CD14-positive monocyte (primary cell): ENCODE results near the gene DLGAP4. TPM values are rescaled to one million over a fixed set of nuclear protein-coding genes. Genes with fewer than 3 reads are reported as not detected.

Experiments
- DNase-seq, 3 donors: peaks; one replicate each; pipeline ENCODE4 v3.0.0-alpha.2; 2011 to 2022
- H2AFZ ChIP-seq: 2 replicates; pipeline ENCODE4 v1.6.0; 2012; ENCODE audit warnings: mild to moderate bottlenecking, low read depth, low read length, inconsistent platforms; ENCODE audit not compliant: insufficient read depth, poor library complexity, severe bottlenecking
- H3K27ac ChIP-seq, 2 donors: 1 replicate in 1 of 2; 2 replicates in 1 of 2; pipeline ENCODE4 v1.5.1; 2012 to 2013; ENCODE audit warnings: low read length in 2 of 2, control low read depth in 1 of 2, inconsistent platforms in 1 of 2, low read depth in 1 of 2, mild to moderate bottlenecking in 1 of 2
- H3K27me3 ChIP-seq, 2 donors: one replicate each; pipeline versions ENCODE4 v1.6.0 to v1.6.1; 2011 to 2013; ENCODE audit warnings: low read length in 2 of 2; ENCODE audit not compliant: control insufficient read depth in 2 of 2, insufficient read depth in 2 of 2
- H3K36me3 ChIP-seq, 2 donors: replicated peaks in 1 of 2; 1 replicate in 1 of 2; 2 replicates in 1 of 2; pipeline versions ENCODE4 v1.5.1 to v1.6.1; 2012 to 2013; ENCODE audit warnings: low read length in 2 of 2, control low read depth in 1 of 2, inconsistent platforms in 1 of 2, mild to moderate bottlenecking in 1 of 2; ENCODE audit not compliant: insufficient read depth in 2 of 2, control insufficient read depth in 1 of 2
- H3K4me1 ChIP-seq, 2 donors: 1 replicate in 1 of 2; 2 replicates in 1 of 2; pipeline versions ENCODE4 v1.5.1 to v1.6.1; 2012 to 2013; ENCODE audit warnings: low read length in 2 of 2, control low read depth in 1 of 2, inconsistent platforms in 1 of 2, mild to moderate bottlenecking in 1 of 2, moderate library complexity in 1 of 2; ENCODE audit not compliant: insufficient read depth in 2 of 2, control insufficient read depth in 1 of 2
- H3K4me2 ChIP-seq: replicated peaks from 2 replicates; pipeline ENCODE3; 2012; ENCODE audit warnings: low read length, moderate library complexity, mild to moderate bottlenecking; ENCODE audit not compliant: poor library complexity, severe bottlenecking; ENCODE audit errors: extremely low read depth
- H3K4me3 ChIP-seq, 3 experiments: fragments of 200-600 bp in 1 of 3; sonication (generic) in 1 of 3; replicated peaks in 1 of 3; 1 replicate in 2 of 3; 2 replicates in 1 of 3; pipeline ENCODE4 v1.5.1; 2011 to 2013; ENCODE audit warnings: low read length in 3 of 3, mild to moderate bottlenecking in 3 of 3, control low read depth in 2 of 3, low read depth in 2 of 3, inconsistent platforms in 1 of 3, moderate library complexity in 1 of 3
- H3K79me2 ChIP-seq: 2 replicates; pipeline ENCODE4 v1.6.0; 2012; ENCODE audit warnings: mild to moderate bottlenecking, control low read depth, inconsistent platforms, low read length, moderate library complexity; ENCODE audit not compliant: insufficient read depth
- H3K9ac ChIP-seq: 2 replicates; pipeline ENCODE4 v1.6.0; 2017; ENCODE audit warnings: low read length, mild to moderate bottlenecking; ENCODE audit not compliant: insufficient read depth, poor library complexity, severe bottlenecking
- H3K9me3 ChIP-seq, 2 donors: replicated peaks in 1 of 2; 1 replicate in 1 of 2; 2 replicates in 1 of 2; pipeline versions ENCODE4 v1.5.1 to v1.6.1; 2012 to 2013; ENCODE audit warnings: low read length in 2 of 2, control low read depth in 1 of 2; ENCODE audit not compliant: control insufficient read depth in 1 of 2, insufficient read depth in 1 of 2
- H4K20me1 ChIP-seq: 2 replicates; pipeline ENCODE4 v1.6.0; 2012; ENCODE audit warnings: mild to moderate bottlenecking, low read length, control low read depth, moderate library complexity; ENCODE audit not compliant: insufficient read depth
- H3K27ac Mint-ChIP-seq, 7 donors: one replicate each; pipeline ENCODE4 v1.8.0; 2020; ENCODE audit warnings: mild to moderate bottlenecking in 7 of 7, mixed read lengths in 7 of 7, moderate library complexity in 6 of 7, inconsistent platforms in 2 of 7
- H3K27me3 Mint-ChIP-seq, 3 donors: one replicate each; pipeline ENCODE4 v1.8.0; 2021 to 2022; ENCODE audit warnings: low read depth in 3 of 3, mild to moderate bottlenecking in 3 of 3, mixed read lengths in 3 of 3, moderate library complexity in 3 of 3, inconsistent platforms in 1 of 3
- H3K36me3 Mint-ChIP-seq, 2 donors: one replicate each; pipeline ENCODE4 v1.8.0; 2020; ENCODE audit warnings: mixed read lengths in 2 of 2, inconsistent platforms in 1 of 2, mild to moderate bottlenecking in 1 of 2
- H3K4me1 Mint-ChIP-seq: one replicate; pipeline ENCODE4 v1.8.0; 2020; ENCODE audit warnings: mild to moderate bottlenecking, mixed read lengths
- H3K4me3 Mint-ChIP-seq, 2 donors: one replicate each; pipeline ENCODE4 v1.8.0; 2020; ENCODE audit warnings: mild to moderate bottlenecking in 2 of 2, mixed read lengths in 2 of 2, moderate library complexity in 1 of 2
- H3K9me3 Mint-ChIP-seq, 7 donors: one replicate each; pipeline ENCODE4 v1.8.0; 2020 to 2022; ENCODE audit warnings: mixed read lengths in 7 of 7, mild to moderate bottlenecking in 6 of 7, moderate library complexity in 6 of 7, inconsistent platforms in 2 of 7
- CTCF ChIP-seq: fragments of 200-600 bp; IDR thresholded peaks from one replicate; pipeline ENCODE4 v1.8.0; 2022; ENCODE audit warnings: antibody characterized with exemption, mild to moderate bottlenecking
- WGBS: methylation state at CpG from one replicate; pipeline ENCODE4 v1.1.5; 2013; ENCODE audit warnings: missing lambda C conversion rate; ENCODE audit not compliant: insufficient coverage; 5-methylcytosine and 5-hydroxymethylcytosine counted together
- intact Hi-C, 2 donors: fragments of 100-400 bp; cut with micrococcal nuclease; formaldehyde crosslinking; loops; one replicate each; pipeline versions ENCODE4 v1.15.0 to v1.15.1; 2023
- polyA plus RNA-seq, 3 donors: library from polyadenylated mRNA; depleted of rRNA in 1 of 3; unstranded in 2 of 3; stranded (reverse) in 1 of 3; fragments of 300-500 nt in 2 of 3; fragments of >200 nt in 1 of 3; fragmentation: Illumina TruSeq in 2 of 3; gene quantifications; 1 replicate in 2 of 3; 2 replicates in 1 of 3; pipeline ENCODE4 v1.2.3, GENCODE V29; 2012 to 2021

DLGAP4 gene
- polyA plus RNA-seq, 3 donors, result 9.9 to 52.7 (median 17.6) TPM

- peaks cover 0 to 8% (median 0%) of the 10 kb centered on the region in 7 donors for H3K9me3 Mint-ChIP-seq
- 77% methylated on average over 15 of the region's 22 CpGs for WGBS
- no peak for TF ChIP-seq CTCF
- Histone ChIP-seq H4K20me1 (no peaks in the 10 kb centered on the region), H3K27me3 (peaks cover 3 to 22% of the 10 kb centered on the region in 2 donors), H3K9ac (no peak overlapping the region), H3K36me3 (no peaks in the 10 kb centered on the region), H3K27ac (no peak overlapping the region), H2AFZ (no peak overlapping the region), H3K9me3 (peaks cover 0 to 7% of the 10 kb centered on the region in 2 donors), H3K79me2 (no peaks in the 10 kb centered on the region), H3K4me2 (no peak overlapping the region), H3K4me3 (no peak overlapping the region), H3K4me1 (no peaks in the 10 kb centered on the region)
- no peaks in the 10 kb centered on the region for H3K36me3 Mint-ChIP-seq
- no peak for DNase-seq
- H3K4me3 Mint-ChIP-seq, result no peak overlapping the region
- intact Hi-C loops, result no loop called here
- H3K27me3 Mint-ChIP-seq, result peaks cover 33 to 35% (median 34%) of the 10 kb centered on the region in 3 donors
- H3K4me1 Mint-ChIP-seq, result no peaks in the 10 kb centered on the region
- no peak overlapping the region for H3K27ac Mint-ChIP-seq
Observed at GRCh38 chr20:36311854-36312723, 6.0 kb downstream of the DLGAP4 start.

GRCh38 chr20:36312724-36313441 is 6.7 kb downstream of the DLGAP4 start:
- Histone ChIP-seq H2AFZ (no peak overlapping the region), H3K4me2 (no peak overlapping the region), H3K27ac (no peak overlapping the region), H3K9ac (no peak overlapping the region), H3K79me2 (no peaks in the 10 kb centered on the region), H4K20me1 (no peaks in the 10 kb centered on the region), H3K4me3 (no peak overlapping the region), H3K27me3 (peaks cover 0 to 15% of the 10 kb centered on the region in 2 donors), H3K9me3 (no peaks in the 10 kb centered on the region), H3K4me1 (no peaks in the 10 kb centered on the region), H3K36me3 (no peaks in the 10 kb centered on the region)
- DNase-seq, result no peak
- intact Hi-C loops, result no loop called here
- Mint-ChIP-seq H3K4me3 (no peak overlapping the region), H3K27ac (no peak overlapping the region), H3K9me3 (peaks cover 0 to 5% (median 0%) of the 10 kb centered on the region in 7 donors), H3K36me3 (no peaks in the 10 kb centered on the region), H3K4me1 (no peaks in the 10 kb centered on the region), H3K27me3 (peaks cover 26 to 30% (median 28%) of the 10 kb centered on the region in 3 donors)
- WGBS, result 44% methylated on average over 9 of the region's 14 CpGs
- TF ChIP-seq CTCF, result no peak
